NCI-H1048 (cell line): ENCODE measurements around the gene USP13.
"Not testable (repeated sequence)": the region's sequence is repeated elsewhere in the genome, so short reads cannot be mapped to it uniquely, and the experiment has no call there.

ENCODE experiments used
- DNase-seq: peaks from one replicate; lab custom pipeline; 2025; lab: John Stamatoyannopoulos, UW

USP13 gene

DNA sequence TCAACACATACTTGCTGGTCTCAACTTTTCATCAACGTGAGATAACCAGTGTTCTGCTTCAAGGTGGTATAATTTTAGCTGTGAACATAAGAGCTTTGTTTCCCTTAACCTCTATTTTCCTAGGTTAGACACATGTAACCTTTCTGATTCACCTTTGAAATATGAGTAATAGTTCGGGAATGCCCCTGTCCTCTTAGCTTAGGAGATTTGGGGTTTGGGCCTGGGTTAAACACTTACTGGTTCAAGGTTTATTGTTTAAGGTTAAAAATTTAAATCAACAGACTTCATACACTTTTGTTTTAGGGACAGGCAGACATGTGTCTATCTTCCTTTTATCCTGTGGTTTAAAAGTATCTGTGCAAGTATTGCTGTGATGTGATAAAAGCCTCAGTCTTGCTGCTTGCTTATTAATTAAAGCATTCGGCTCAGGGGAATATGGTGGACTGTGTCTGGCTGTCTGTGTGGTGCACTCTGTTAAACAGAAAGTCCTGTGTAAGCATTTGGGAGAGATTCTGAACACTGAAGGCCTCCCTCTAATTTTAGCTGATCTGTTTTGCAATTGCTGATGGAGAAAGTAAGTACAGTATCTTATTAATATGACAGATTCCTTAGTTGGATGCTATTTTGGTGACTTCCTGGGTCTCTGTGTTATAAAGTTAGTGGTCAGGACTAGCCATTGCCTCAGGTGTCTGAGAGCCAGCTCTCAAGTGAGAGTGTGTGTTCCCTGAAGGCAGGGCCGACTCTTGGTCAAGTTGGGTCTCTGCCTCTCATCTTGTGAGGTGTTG is 81.8 kb downstream of the USP13 start:
- DNase-seq, result no peak

- peak; percentile 42 for DNase-seq
Observed at GRCh38 chr3:179735321-179735720, 82.5 kb downstream of the USP13 start.

DNA sequence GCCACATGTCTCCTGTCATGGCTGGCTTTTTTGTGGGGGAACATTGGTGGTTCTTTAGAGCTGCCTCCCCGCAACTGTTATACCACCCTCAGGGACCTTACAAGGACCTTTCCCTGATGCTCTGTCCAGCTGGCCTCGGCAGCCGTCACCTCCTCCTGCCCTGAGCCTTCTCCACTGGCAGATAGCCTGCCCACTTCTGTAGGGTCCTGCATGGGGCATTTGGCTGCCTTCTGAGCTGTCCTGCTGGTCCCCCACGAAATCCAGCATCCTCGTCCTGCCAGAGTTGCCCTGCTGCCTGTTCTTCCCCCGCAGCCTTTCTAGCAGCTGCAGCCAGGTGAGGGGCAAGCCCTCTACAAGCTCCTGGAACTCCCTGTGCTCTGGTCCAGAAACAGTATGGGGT is 86.2 kb downstream of the USP13 start:
- DNase-seq, result no peak

GRCh38 chr3:179739816-179740594 is 87.2 kb downstream of the USP13 start:
- DNase-seq, result no peak

DNA sequence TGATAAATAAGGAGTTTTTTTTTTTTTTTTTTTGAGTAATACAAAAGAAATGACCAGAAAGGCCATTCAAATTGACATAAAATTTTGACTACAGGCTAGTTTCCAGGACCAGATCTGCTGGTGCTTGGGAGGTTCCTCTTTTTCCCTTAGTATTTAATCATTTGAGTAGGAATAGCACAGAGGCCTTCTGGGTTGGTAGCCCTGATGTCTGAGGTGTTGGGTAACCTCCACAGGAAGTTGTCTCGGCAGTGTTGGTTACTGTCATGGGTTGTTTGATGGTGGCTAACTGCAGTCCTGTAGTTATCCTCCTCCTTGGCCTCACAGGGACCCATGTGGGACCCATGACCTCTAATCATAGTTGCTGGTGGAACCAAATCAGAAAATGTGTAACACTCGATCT is 91.1 kb downstream of the USP13 start:
- DNase-seq, result no peak

DNA sequence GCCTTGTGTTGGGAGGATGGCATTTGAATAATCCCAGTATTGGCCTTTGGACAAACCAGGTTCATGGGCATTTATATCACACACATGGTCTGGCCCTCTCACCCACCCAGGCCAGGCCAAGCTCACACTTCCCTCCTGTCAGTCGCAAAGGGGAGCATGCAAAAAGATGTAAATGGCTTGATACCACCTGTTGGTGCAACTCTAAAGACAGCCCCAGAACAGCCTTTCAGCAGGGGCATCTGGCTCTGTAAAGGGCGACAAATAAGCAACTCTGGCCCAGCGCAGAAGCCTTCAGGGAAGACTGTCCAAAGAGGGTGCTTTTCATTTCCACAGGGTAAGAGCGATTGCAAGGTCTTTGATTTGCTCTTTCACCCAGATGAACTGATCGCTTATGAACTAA is 91.8 kb downstream of the USP13 start:
- DNase-seq, result no peak

DNA sequence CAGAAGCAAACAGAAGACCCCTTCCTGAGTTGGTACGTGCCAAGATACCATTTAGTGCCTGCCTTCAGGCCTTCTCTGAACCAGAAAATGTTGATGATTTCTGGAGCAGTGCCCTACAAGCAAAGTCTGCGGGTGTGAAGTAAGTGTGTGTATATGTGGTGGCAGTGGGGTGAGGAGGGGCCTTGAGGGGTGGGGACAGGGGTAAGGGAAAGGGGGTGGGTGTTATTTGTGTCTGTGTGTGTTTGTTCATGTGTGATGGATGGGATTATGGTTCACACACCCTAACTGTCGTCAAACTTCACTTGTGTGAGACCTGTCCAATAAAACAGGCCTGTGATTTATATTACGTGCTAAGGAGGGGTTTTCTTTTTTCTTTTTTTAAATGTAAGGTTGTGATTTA is 92.2 kb downstream of the USP13 start:
- no peak for DNase-seq

DNA sequence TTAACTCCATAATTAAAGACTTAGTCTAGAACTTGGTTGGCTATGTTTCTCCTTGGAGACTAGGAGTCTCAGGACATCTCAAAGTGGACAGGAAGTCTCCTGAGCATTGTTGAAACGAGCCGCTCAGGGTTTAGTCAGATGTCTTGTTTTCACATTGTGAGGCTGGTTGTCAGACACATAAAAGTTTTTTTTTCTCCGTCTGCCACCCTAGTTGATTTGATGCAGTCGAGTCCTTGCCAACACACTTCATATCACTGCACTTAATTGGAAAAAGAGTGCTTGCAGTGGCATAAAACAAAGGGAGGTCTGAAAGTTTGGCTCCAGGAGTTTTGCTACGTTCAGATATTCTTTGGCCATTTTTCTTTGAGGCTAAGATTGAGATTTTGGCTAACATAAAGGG is 92.9 kb downstream of the USP13 start:
- DNase-seq, result no peak

- DNase-seq, result no peak
Observed at GRCh38 chr3:179750720-179751328, 98.0 kb downstream of the USP13 start.

GRCh38 chr3:179760944-179761343 is 108.1 kb downstream of the USP13 start:
- DNase-seq, result no peak

DNA sequence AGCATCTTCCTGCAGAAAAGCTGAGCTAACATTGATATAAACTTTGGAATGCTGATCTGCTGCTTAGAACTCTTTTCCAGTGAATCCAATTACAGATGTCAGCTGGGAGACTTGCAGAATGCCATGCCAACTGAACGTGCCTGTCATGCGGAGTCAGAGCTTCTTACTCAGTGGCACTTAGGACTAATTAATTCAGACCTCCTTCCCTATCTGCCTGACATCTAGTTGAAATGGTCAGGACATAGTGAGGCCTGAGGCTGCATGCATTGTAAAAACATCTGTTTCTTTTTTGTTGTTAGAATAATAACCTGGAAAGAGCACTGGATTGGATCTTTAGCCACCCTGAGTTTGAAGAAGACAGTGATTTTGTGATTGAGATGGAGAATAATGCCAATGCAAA is 112.6 kb downstream of the USP13 start:
- DNase-seq, result no peak

- no peak for DNase-seq
Observed at GRCh38 chr3:179766416-179767133, 113.7 kb downstream of the USP13 start.

- no peak for DNase-seq
Observed at GRCh38 chr3:179768080-179768479, 115.2 kb downstream of the USP13 start.

DNA sequence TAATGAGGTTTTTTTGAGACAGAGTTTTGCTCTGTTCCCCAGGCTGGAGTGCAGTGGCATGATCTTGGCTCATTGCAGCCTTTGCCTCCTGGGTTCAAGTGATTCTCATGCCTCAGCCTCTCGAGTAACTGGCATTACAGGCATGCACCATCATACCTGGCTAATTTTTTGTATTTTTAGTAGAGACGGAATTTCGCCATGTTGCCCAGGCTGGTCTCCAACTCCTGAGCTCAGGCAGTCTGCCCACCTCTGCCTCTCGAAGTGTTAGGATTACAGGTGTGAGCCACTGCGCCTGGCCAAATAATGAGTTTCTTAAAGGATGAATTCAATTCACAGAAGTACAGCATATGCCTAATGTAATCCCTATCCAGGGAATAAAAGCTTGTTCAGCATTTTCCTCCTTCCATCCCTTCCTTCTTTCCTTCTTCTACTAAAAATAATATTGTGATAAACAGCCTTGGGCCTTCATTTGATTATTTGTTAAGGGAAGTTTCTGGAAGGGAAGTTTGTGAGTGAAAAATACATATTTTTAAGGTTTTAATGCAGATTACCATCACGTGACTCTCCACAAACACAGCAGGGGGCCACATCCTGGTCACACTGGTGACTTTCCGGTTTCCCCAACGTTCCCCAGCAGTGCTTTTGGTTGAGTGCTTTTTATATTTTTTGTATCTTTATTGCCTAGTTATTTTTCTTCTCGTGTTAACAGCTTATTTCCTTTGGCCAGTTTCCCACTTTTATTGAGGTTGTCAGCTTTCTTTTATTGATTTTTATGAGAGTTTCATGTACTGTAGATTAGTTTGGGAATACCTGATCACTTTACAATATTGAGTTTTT is 116.8 kb downstream of the USP13 start:
- no peak for DNase-seq

GRCh38 chr3:179771797-179772196 is 119.0 kb downstream of the USP13 start:
- no peak for DNase-seq

DNA sequence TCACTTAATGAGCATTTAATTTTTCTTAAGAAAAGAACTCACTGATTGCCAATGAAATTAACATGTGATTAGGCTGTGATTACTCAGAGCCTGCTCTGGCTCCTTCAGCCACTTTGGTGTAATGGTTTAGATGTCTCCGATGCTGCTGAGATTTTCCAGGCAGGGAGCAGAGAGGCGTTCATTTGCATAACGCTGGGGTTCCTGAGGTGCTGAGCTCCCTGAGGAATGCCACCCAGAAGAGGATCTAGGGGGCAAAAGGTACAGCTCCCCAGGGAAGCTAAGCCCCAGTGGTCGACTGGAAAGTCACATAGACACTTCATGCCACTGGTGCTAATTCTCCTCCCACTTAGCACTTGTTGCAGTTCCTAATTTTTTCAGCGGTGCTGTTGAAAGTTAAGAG is 119.5 kb downstream of the USP13 start:
- DNase-seq, result no peak

DNA sequence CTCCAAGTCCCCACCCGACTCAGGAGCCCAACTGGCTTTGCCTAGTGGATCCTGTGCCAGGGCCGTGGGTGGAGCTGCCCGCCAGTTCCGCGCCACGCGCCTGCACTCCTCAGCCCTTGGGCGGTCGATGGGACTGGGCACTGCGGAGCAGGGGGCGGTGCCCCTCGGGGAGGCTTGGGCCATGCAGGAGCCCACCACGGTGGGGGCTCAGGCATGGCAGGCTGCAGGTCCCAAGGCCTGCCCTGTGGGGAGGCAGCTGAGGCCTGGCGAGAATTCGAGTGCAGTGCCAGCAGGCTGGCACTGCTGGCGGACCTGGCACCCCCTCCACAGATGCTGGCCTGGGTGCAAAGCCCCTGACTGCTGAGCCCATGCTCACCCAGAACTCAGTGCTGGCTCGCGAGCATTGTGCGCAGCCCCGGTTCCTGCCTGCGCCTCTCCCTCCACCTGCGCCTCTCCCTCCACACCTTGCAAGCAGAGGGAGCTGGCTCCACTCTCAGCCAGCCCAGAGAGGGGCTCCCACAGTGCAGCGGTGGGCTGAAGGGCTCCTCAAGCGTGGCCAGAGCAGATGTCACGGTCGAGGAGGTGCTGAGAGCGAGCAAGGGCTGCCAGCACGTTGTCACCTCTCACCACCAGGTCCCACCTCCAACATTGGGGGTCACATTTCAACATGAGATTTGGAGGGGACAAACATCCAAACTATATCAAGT is 122.7 kb downstream of the USP13 start:
- no peak for DNase-seq

- not testable (repeated sequence) for DNase-seq
Observed at GRCh38 chr3:179782841-179783240, 130.0 kb downstream of the USP13 start.

- DNase-seq, result no peak
Observed at GRCh38 chr3:179788996-179789395, 136.2 kb downstream of the USP13 start.

DNA sequence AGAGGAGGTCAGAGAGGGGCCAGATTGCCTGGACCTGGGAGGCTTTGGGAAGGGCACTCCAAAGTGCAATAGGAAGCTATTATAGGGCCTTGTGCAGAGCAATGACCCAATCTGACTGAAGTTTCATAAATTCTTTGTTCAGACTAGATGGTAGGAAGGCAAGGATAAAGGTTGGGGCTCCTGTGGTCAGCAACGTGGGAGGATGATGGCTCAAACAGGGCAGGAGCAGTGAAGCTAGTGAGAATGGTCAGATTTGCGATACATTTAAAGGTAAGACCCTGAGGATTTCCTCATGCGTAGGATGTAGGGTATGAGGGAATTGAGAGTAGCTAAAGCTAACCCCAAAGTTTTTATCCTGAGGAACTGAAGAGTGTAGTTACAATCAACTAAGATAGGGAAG is 139.0 kb downstream of the USP13 start:
- no peak for DNase-seq

GRCh38 chr3:179794355-179794754 is 141.5 kb downstream of the USP13 start:
- no peak for DNase-seq
